Ecto neural progenitor cell (in vitro differentiated cells): ENCODE measurements around the gene CRELD2.

Experiments
- DNase-seq: peaks from one replicate; pipeline ENCODE4 v3.0.0-alpha.2; 2018; ENCODE audit warnings: low spot score

The CRELD2 gene

GRCh38 chr22:49946612-49947295, 28.3 kb downstream of the CRELD2 start:
- DNase-seq = no peak

GRCh38 chr22:49947296-49947622, 28.8 kb downstream of the CRELD2 start:
- DNase-seq = no peak

- no peak for DNase-seq
Measured at GRCh38 chr22:49948116-49948957, 29.9 kb downstream of the CRELD2 start.

GRCh38 chr22:49948958-49949913, 30.8 kb downstream of the CRELD2 start:
- no peak for DNase-seq

- DNase-seq = no peak
Measured at GRCh38 chr22:49949914-49950292, 31.5 kb downstream of the CRELD2 start.

GRCh38 chr22:49950396-49950994, 32.1 kb downstream of the CRELD2 start:
- DNase-seq = no peak

- no peak for DNase-seq
Measured at GRCh38 chr22:49951000-49951677, 32.7 kb downstream of the CRELD2 start.

GRCh38 chr22:49951678-49951985, 33.2 kb downstream of the CRELD2 start:
- no peak for DNase-seq

GRCh38 chr22:49951986-49952896, 33.8 kb downstream of the CRELD2 start:
- DNase-seq = no peak

- no peak for DNase-seq
Measured at GRCh38 chr22:49953027-49953679, 34.7 kb downstream of the CRELD2 start.

GRCh38 chr22:49953680-49954344, 35.4 kb downstream of the CRELD2 start:
- DNase-seq = no peak

- no peak for DNase-seq
Measured at GRCh38 chr22:49954354-49954753, 35.9 kb downstream of the CRELD2 start.

GRCh38 chr22:49954991-49955580, 36.7 kb downstream of the CRELD2 start:
- DNase-seq = no peak

GRCh38 chr22:49955581-49956417, 37.4 kb downstream of the CRELD2 start:
- no peak for DNase-seq

- no peak for DNase-seq
Measured at GRCh38 chr22:49956418-49956770, 38.0 kb downstream of the CRELD2 start.

- DNase-seq = no peak
Measured at GRCh38 chr22:49956914-49957825, 38.7 kb downstream of the CRELD2 start.

GRCh38 chr22:49957826-49958365, 39.5 kb downstream of the CRELD2 start:
- DNase-seq = no peak
